Stomach (tissue), 9 donors: Measurements from ENCODE around the gene PCSK2. TPM values are rescaled to one million over a fixed set of nuclear protein-coding genes. Genes with fewer than 3 reads are reported as not detected.

ENCODE experiments used
- DNase-seq, 2 donors: peaks; one replicate each; pipeline versions ENCODE4 v3.0.0 to v3.0.0-alpha.2; 2013 to 2019
- H3K27ac ChIP-seq, 5 donors: fragments of 200-600 bp in 4 of 5; sonication (generic) in 4 of 5; one replicate each; pipeline ENCODE4 v1.5.1; 2013 to 2019; ENCODE audit warnings: mild to moderate bottlenecking in 1 of 5, moderate library complexity in 1 of 5
- H3K27me3 ChIP-seq, 3 donors: fragments of 200-600 bp; sonication (generic); one replicate each; pipeline ENCODE4 v1.5.1; 2017 to 2019; ENCODE audit warnings: mixed run types in 1 of 3
- H3K36me3 ChIP-seq, 4 donors: fragments of 200-600 bp; sonication (generic); 1 replicate in 3 of 4; 2 replicates in 1 of 4; pipeline ENCODE4 v1.5.1; 2016 to 2019
- H3K4me1 ChIP-seq, 4 donors: fragments of 200-600 bp; sonication (generic); one replicate each; pipeline ENCODE4 v1.5.1; 2016 to 2019
- H3K4me3 ChIP-seq, 4 donors: fragments of 200-600 bp; sonication (generic) in 3 of 4; one replicate each; pipeline ENCODE4 v1.5.1; 2016 to 2019; ENCODE audit warnings: mild to moderate bottlenecking in 1 of 4
- H3K9me3 ChIP-seq, 4 donors: fragments of 200-600 bp; sonication (generic); one replicate each; pipeline ENCODE4 v1.5.1; 2016 to 2019
- CTCF ChIP-seq, 7 experiments: fragments of 450-650 bp in 4 of 7; fragments of 200-600 bp in 3 of 7; sonication (generic) in 3 of 7; IDR thresholded peaks; one replicate each; pipeline ENCODE4 v1.5.1; 2016 to 2019; ENCODE audit warnings: antibody characterized with exemption in 7 of 7, control low read depth in 2 of 7, mild to moderate bottlenecking in 1 of 7
- EP300 ChIP-seq: sonication (generic); formaldehyde crosslinking; IDR thresholded peaks from one replicate; pipeline ENCODE4 v1.6.1; 2017; ENCODE audit warnings: antibody characterized with exemption
- POLR2A ChIP-seq, 4 donors: fragments of 450-650 bp; IDR thresholded peaks; one replicate each; pipeline ENCODE4 v1.6.1; 2016; ENCODE audit warnings: antibody characterized with exemption in 4 of 4, control low read depth in 2 of 4, mild to moderate bottlenecking in 1 of 4, moderate library complexity in 1 of 4
- POLR2AphosphoS5 ChIP-seq, 3 donors: sonication (generic); formaldehyde crosslinking; IDR thresholded peaks; one replicate each; pipeline ENCODE4 v1.6.1; 2016; ENCODE audit warnings: antibody characterized with exemption in 3 of 3
- WGBS, 5 donors: extraction: QIAGEN DNeasy Blood & Tissue Kit in 3 of 5; methylation state at CpG; one replicate each; pipeline versions ENCODE4 v1.1.5 to v1.1.7; 2013 to 2018; 5-methylcytosine and 5-hydroxymethylcytosine counted together
- intact Hi-C: fragments of 100-400 bp; cut with DNase I; formaldehyde crosslinking; loops from one replicate; pipeline ENCODE4 v1.15.1; 2023; ENCODE audit warnings: low total_unique reads
- polyA plus RNA-seq, 3 donors: library from polyadenylated mRNA; stranded (reverse); fragments of 200-250 nt; gene quantifications; one replicate each; pipeline ENCODE4 v1.2.3, GENCODE V29; 2013
- total RNA-seq, 5 donors: library from RNA; depleted of rRNA; stranded (reverse); fragments of >200 nt; gene quantifications; one replicate each; pipeline versions ENCODE4 v1.1.0 to v1.2.3, GENCODE V29; 2014 to 2016
- donor health status: healthy with polysubstance abuse.
- donor health status: Bipolar disorder and iron deficiency.
- donor health status: healthy.

The PCSK2 gene
- total and polyA plus RNA-seq, 8 donors: 0.15 to 3.7 (median 1.2) TPM; not detected in 2

DNA sequence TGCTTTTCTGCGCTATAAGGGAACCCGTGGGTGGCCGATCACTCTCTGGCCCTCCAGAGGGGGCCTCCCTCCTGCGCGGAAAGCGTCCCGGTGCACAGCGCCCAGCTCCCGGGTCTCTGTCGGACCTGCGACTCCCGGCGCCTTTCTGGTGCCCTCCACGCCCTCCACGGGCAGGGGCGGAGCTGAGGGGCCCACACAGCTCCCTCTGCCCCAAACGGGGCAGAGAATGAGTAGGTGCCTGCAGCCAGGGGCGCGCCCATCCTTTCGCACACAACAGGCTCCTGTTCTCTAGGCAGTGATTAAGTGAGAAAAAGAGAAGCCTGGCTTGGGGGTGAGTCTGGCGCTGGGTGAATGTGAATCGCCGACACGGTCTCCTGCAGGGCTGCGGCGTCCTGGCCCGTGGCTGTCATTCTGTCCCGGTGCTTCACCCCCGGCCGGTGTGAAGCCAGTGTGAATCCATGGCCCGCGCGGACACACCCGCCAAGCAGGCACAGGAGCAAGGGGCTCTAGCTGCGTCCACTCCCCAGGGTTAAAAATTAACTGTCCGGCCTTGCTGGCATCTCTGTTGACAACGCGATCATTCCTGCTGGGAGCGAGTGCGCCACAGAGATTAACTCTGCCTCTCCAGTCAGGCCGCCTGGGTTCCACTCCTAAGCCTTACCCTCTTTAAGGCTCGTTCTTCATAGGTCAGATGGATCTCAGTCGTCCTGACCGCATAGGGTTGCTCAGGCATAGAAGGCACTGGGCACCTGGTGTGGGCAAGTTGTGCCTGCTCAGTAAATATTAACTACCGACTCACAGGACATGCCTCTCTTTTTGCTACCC lies 88.8 kb downstream of the PCSK2 start:
- Histone ChIP-seq H3K4me1 (peaks cover 0 to 17% (median 8%) of the 10 kb centered on the region in 4 donors), H3K36me3 (no peaks in the 10 kb centered on the region), H3K4me3 (peak overlapping the region; percentile 23 to 40 (median 27)), H3K27me3 (peaks cover 0 to 30% (median 8%) of the 10 kb centered on the region in 3 donors), H3K27ac (no peak overlapping the region), H3K9me3 (no peaks in the 10 kb centered on the region)
- intact Hi-C loops: no loop called here
- TF ChIP-seq CTCF (IDR thresholded peaks at IDR 0.05) (no peak), POLR2A (IDR thresholded peaks at IDR 0.05) (no peak), POLR2AphosphoS5 (IDR thresholded peaks at IDR 0.05) (no peak), EP300 (no peak)
- peak in 1 of 2 donors; percentile 63 for DNase-seq
- 7 to 19% (median 9%) methylated on average over 34 to 45 of the region's 45 CpGs for whole genome bisulfite sequencing, 5 donors

- Histone ChIP-seq H3K4me1 (peaks cover 0 to 17% (median 8%) of the 10 kb centered on the region in 4 donors), H3K27ac (no peak overlapping the region), H3K4me3 (no peak overlapping the region), H3K27me3 (peaks cover 0 to 30% (median 8%) of the 10 kb centered on the region in 3 donors), H3K36me3 (no peaks in the 10 kb centered on the region), H3K9me3 (no peaks in the 10 kb centered on the region)
- TF ChIP-seq CTCF (IDR thresholded peaks at IDR 0.05) (no peak), EP300 (no peak), POLR2AphosphoS5 (IDR thresholded peaks at IDR 0.05) (no peak), POLR2A (IDR thresholded peaks at IDR 0.05) (no peak)
- WGBS, 5 donors: 69 to 86% (median 75%) methylated on average over 2 of the region's 2 CpGs
- intact Hi-C loops: no loop called here
- DNase-seq: no peak
Measured at GRCh38 chr20:17316316-17317038, 89.6 kb downstream of the PCSK2 start.

- intact Hi-C loops: no loop called here
- 60 to 75% (median 66%) methylated on average over 2 of the region's 2 CpGs for WGBS, 5 donors
- Histone ChIP-seq H3K27ac (no peak overlapping the region), H3K36me3 (no peaks in the 10 kb centered on the region), H3K27me3 (peaks cover 0 to 30% (median 8%) of the 10 kb centered on the region in 3 donors), H3K4me3 (no peak overlapping the region), H3K9me3 (no peaks in the 10 kb centered on the region), H3K4me1 (peaks cover 0 to 17% (median 8%) of the 10 kb centered on the region in 4 donors)
- TF ChIP-seq POLR2A (IDR thresholded peaks at IDR 0.05) (no peak), EP300 (no peak), POLR2AphosphoS5 (IDR thresholded peaks at IDR 0.05) (no peak), CTCF (IDR thresholded peaks at IDR 0.05) (no peak)
- DNase-seq: no peak
Measured at GRCh38 chr20:17317341-17317740, 90.5 kb downstream of the PCSK2 start.

GRCh38 chr20:17320456-17320855 lies 93.6 kb downstream of the PCSK2 start:
- H3K4me3 ChIP-seq: no peak overlapping the region
- H3K36me3 ChIP-seq: no peaks in the 10 kb centered on the region
- H3K4me1 ChIP-seq: peaks cover 0 to 11% (median 5%) of the 10 kb centered on the region in 4 donors
- TF ChIP-seq CTCF (IDR thresholded peaks at IDR 0.05) (no peak), POLR2A (IDR thresholded peaks at IDR 0.05) (no peak)
- WGBS, 5 donors: 68 to 83% (median 76%) methylated on average over 2 of the region's 2 CpGs
- DNase-seq: no peak
- no peak overlapping the region for H3K27ac ChIP-seq
- no peaks in the 10 kb centered on the region for H3K9me3 ChIP-seq
- intact Hi-C loops: no loop called here
- H3K27me3 ChIP-seq: peaks cover 0 to 21% (median 5%) of the 10 kb centered on the region in 3 donors
